ENCODE measurements around the gene PRR20G.

GRCh38 chr3:127328421-127328820 is 40.6 kb upstream of the PRR20G start:
- no peak for TF ChIP-seq CTCF (conservative IDR thresholded peaks at IDR 0.05)
- no peak for TF ChIP-seq EZH2 (IDR thresholded peaks at IDR 0.05; ENCODE audit: low read depth)

Measured in PC-9 (cell line).